Testis (tissue), 3 donors: ENCODE data around the gene ATXN7L1. TPM values are rescaled to one million over a fixed set of nuclear protein-coding genes. Genes with fewer than 3 reads are reported as not detected.
A peak's percentile ranks its signal among the peaks of the same experiment; 100 is the strongest.

Experiments
- DNase-seq: peaks from one replicate; pipeline ENCODE4 v3.0.0-alpha.2; 2019
- H3K27ac ChIP-seq, 2 donors: fragments of 200-600 bp; sonication (generic); one replicate each; pipeline ENCODE4 v1.5.1; 2019
- H3K27me3 ChIP-seq: fragments of 200-600 bp; sonication (generic); one replicate; pipeline ENCODE4 v1.5.1; 2019
- H3K36me3 ChIP-seq: fragments of 200-600 bp; sonication (generic); one replicate; pipeline ENCODE4 v1.5.1; 2017; ENCODE audit warnings: low read depth; ENCODE audit errors: missing control alignments
- H3K4me1 ChIP-seq: fragments of 200-600 bp; sonication (generic); one replicate; pipeline ENCODE4 v1.5.1; 2019
- H3K4me3 ChIP-seq, 2 donors: fragments of 200-600 bp; sonication (generic); one replicate each; pipeline ENCODE4 v1.5.1; 2017 to 2019
- H3K9me3 ChIP-seq: fragments of 200-600 bp; sonication (generic); one replicate; pipeline ENCODE4 v1.5.1; 2017
- POLR2A ChIP-seq: fragments of 450-650 bp; IDR thresholded peaks from one replicate; pipeline ENCODE4 v1.6.1; 2017; ENCODE audit warnings: antibody characterized with exemption, mild to moderate bottlenecking, moderate library complexity
- WGBS, 2 donors: methylation state at CpG; one replicate each; pipeline ENCODE4 v1.1.5; 2018; 5-methylcytosine and 5-hydroxymethylcytosine counted together
- intact Hi-C: fragments of 100-400 bp; cut with DNase I; formaldehyde crosslinking; loops from one replicate; pipeline ENCODE4 v1.15.1; 2023; ENCODE audit warnings: low total_unique reads
- polyA plus RNA-seq: library from polyadenylated mRNA; stranded (reverse); fragments of 350-450 nt; fragmentation: Illumina TruSeq; extraction: RNeasy Lipid Tissue Mini Kit (QIAGEN cat#74804); gene quantifications from one replicate; pipeline ENCODE4 v1.2.3, GENCODE V29; 2014; ENCODE audit warnings: low read depth, low replicate concordance; ENCODE audit not compliant: insufficient read depth
- total RNA-seq, 2 donors: library from RNA; depleted of rRNA; stranded (reverse); fragments of >200 nt; gene quantifications; one replicate each; pipeline ENCODE4 v1.2.3, GENCODE V29; 2016
- TF ChIP-seq, protein P1 (sequence below), 3 experiments: fragments of 450-650 bp in 2 of 3; fragments of 200-600 bp in 1 of 3; sonication (generic) in 1 of 3; IDR thresholded peaks; one replicate each; pipeline ENCODE4 v1.5.1; 2016 to 2019; ENCODE audit warnings: antibody characterized with exemption in 3 of 3, mild to moderate bottlenecking in 2 of 3, moderate library complexity in 1 of 3

Gene ATXN7L1
- total and polyA plus RNA-seq, 3 donors from 2014 or later, result 35.7 to 61.7 (median 35.9) TPM

DNA sequence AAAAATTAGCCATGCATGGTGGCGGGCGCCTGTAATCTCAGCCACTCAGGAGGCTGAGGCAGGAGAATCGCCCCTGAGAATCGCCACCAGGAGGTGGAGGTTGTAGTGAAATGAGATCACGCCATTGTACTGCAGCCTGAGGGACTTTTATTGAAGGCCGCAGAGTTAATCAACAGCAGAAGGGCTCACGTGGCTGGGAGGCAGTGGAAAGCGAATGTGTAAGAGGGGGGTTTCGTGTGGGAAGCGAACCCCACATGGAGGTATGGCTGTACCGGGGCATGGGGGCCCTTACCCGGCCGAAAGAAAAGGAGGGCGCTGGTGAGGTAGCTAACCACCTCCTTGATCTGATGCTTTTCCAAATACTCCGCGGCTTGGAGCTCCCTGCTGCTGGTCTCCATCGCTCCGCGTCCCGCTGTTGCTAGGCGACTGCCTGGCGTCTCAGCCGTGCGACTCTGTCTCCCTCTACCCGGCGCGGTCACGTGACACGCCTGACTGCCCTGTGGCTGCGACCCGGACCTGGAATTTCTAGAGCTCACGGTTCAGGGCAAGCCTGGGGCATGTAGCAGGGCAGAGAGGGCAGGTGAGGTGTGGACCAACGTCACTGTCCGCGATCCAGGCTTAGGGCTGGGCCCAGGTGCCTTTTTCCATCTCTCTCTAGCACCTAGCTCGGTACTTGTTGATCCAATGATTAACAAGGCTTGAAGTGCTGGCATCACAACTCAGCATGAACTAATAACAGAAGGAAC, 295.2 kb downstream of the ATXN7L1 start, which contains the start of gene EFCAB10:
Gene EFCAB10 (minus strand): TSS at position 428 of the 746 bp plus-strand sequence. CDS start 30 bp downstream, at position 398.
- Histone ChIP-seq H3K36me3 (no peaks in the 10 kb centered on the region), H3K27ac (no peak within 1 kb of the TSS), H3K4me1 (no peaks in the 10 kb centered on the region), H3K9me3 (no peaks in the 10 kb centered on the region), H3K27me3 (no peaks in the 10 kb centered on the region), H3K4me3 (peak within 1 kb of the TSS; percentile 10 to 43)
- DNase-seq, result peak; percentile 86
- TF ChIP-seq POLR2A, result no peak
- TF ChIP-seq, protein P1, sequence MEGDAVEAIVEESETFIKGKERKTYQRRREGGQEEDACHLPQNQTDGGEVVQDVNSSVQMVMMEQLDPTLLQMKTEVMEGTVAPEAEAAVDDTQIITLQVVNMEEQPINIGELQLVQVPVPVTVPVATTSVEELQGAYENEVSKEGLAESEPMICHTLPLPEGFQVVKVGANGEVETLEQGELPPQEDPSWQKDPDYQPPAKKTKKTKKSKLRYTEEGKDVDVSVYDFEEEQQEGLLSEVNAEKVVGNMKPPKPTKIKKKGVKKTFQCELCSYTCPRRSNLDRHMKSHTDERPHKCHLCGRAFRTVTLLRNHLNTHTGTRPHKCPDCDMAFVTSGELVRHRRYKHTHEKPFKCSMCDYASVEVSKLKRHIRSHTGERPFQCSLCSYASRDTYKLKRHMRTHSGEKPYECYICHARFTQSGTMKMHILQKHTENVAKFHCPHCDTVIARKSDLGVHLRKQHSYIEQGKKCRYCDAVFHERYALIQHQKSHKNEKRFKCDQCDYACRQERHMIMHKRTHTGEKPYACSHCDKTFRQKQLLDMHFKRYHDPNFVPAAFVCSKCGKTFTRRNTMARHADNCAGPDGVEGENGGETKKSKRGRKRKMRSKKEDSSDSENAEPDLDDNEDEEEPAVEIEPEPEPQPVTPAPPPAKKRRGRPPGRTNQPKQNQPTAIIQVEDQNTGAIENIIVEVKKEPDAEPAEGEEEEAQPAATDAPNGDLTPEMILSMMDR (IDR thresholded peaks at IDR 0.05), result no peak
- WGBS, 2 donors, result 10 to 21% methylated on average over 21 to 36 of the region's 36 CpGs
- intact Hi-C loops, result no loop called here

GRCh38 chr7:105580022-105580740, 296.2 kb downstream of the ATXN7L1 start:
- Histone ChIP-seq H3K36me3 (no peaks in the 10 kb centered on the region), H3K4me3 (no peak overlapping the region), H3K9me3 (no peaks in the 10 kb centered on the region), H3K27me3 (no peaks in the 10 kb centered on the region), H3K4me1 (no peaks in the 10 kb centered on the region), H3K27ac (no peak overlapping the region)
- TF ChIP-seq POLR2A, result no peak
- TF ChIP-seq, protein P1 (IDR thresholded peaks at IDR 0.05), result no peak
- DNase-seq, result no peak
- intact Hi-C loops, result no loop called here
- WGBS, 2 donors, result 63 to 74% methylated on average over 22 of the region's 22 CpGs

DNA sequence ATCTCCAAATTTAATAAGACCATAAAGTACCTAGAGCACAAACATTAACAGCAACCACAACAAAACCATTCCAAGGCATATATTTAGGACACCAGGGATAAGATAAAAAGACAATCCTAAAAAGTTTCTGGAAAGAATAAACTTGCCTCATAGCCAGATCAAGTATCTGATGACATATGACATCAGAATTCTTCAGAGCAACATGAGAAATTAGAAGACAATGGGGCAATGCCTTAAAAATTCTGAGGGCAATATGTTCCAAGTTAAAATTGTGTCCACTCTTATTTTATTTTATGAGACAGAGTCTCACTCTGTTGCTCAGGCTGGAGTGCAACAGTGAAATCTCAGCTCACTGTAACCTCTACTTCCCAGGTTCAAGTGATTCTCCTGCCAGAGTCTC, 297.9 kb downstream of the ATXN7L1 start:
- Histone ChIP-seq H3K36me3 (no peaks in the 10 kb centered on the region), H3K4me1 (no peaks in the 10 kb centered on the region), H3K9me3 (no peaks in the 10 kb centered on the region), H3K27ac (no peak overlapping the region), H3K4me3 (no peak overlapping the region), H3K27me3 (no peaks in the 10 kb centered on the region)
- no peak for DNase-seq
- TF ChIP-seq POLR2A, result no peak
- intact Hi-C loops, result no loop called here

DNA sequence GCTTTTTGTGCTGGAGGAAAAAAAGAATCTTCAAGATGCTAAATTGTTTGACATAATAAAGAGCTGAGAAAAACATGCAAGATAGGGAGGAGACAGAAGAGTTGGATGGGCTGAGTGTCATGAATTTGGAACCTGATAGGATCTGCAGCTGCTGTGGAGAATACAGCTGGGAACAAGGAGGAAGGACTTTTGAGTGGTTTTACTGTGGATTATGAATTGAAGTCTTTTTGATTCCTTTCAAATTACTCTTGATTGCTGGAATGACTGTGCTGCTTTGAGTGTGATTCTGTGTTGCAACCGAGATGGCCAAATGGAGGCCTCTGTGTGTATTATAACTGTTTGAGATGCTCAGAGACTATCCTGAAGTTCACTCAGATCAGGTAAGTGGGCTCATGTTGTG, 299.1 kb downstream of the ATXN7L1 start:
- Histone ChIP-seq H3K36me3 (no peaks in the 10 kb centered on the region), H3K27me3 (no peaks in the 10 kb centered on the region), H3K4me1 (no peaks in the 10 kb centered on the region), H3K4me3 (no peak overlapping the region), H3K9me3 (no peaks in the 10 kb centered on the region), H3K27ac (no peak overlapping the region)
- intact Hi-C loops, result no loop called here
- TF ChIP-seq, protein P1 (IDR thresholded peaks at IDR 0.05), result no peak
- TF ChIP-seq POLR2A, result no peak
- no peak for DNase-seq
- 85 to 92% methylated on average over 1 of the region's 1 CpG for WGBS, 2 donors

- no peak overlapping the region for H3K4me3 ChIP-seq
- H3K9me3 ChIP-seq, result no peaks in the 10 kb centered on the region
- DNase-seq, result no peak
- no peaks in the 10 kb centered on the region for H3K27me3 ChIP-seq
- TF ChIP-seq POLR2A, result no peak
- TF ChIP-seq, protein P1 (IDR thresholded peaks at IDR 0.05), result no peak
- no peaks in the 10 kb centered on the region for H3K4me1 ChIP-seq
- intact Hi-C loops, result no loop called here
- 89 to 91% methylated on average over 2 of the region's 2 CpGs for WGBS, 2 donors
- no peak overlapping the region for H3K27ac ChIP-seq
- no peaks in the 10 kb centered on the region for H3K36me3 ChIP-seq
Observed at GRCh38 chr7:105571891-105572290, 304.5 kb downstream of the ATXN7L1 start.
